ENCODE results near the gene CREBBP.

The CREBBP gene

GRCh38 chr16:3825103-3825502 is 55.4 kb downstream of the CREBBP start:
- no peak for DNase-seq (ENCODE audit: low read depth in 2 of 2)

GRCh38 chr16:3824121-3824795 is 56.3 kb downstream of the CREBBP start:
- no peak for DNase-seq (ENCODE audit: low read depth in 2 of 2)

- DNase-seq (ENCODE audit: low read depth in 2 of 2) = no peak
Observed at GRCh38 chr16:3823427-3823826, 57.1 kb downstream of the CREBBP start.

- DNase-seq (ENCODE audit: low read depth in 2 of 2) = no peak
Observed at GRCh38 chr16:3822366-3823045, 58.0 kb downstream of the CREBBP start.

GRCh38 chr16:3821184-3821583 is 59.3 kb downstream of the CREBBP start:
- no peak for DNase-seq (ENCODE audit: low read depth in 2 of 2)

GRCh38 chr16:3819746-3820724 is 60.5 kb downstream of the CREBBP start:
- DNase-seq (ENCODE audit: low read depth in 2 of 2) = no peak

- DNase-seq (ENCODE audit: low read depth in 2 of 2) = no peak
Observed at GRCh38 chr16:3819175-3819527, 61.4 kb downstream of the CREBBP start.

- DNase-seq (ENCODE audit: low read depth in 2 of 2) = no peak
Observed at GRCh38 chr16:3816326-3816725, 64.2 kb downstream of the CREBBP start.

- no peak for DNase-seq (ENCODE audit: low read depth in 2 of 2)
Observed at GRCh38 chr16:3814755-3815154, 65.8 kb downstream of the CREBBP start.

- DNase-seq (ENCODE audit: low read depth in 2 of 2) = no peak
Observed at GRCh38 chr16:3812469-3813172, 67.9 kb downstream of the CREBBP start.

- DNase-seq (ENCODE audit: low read depth in 2 of 2) = no peak
Observed at GRCh38 chr16:3810818-3811217, 69.7 kb downstream of the CREBBP start.

GRCh38 chr16:3810198-3810664 is 70.3 kb downstream of the CREBBP start:
- no peak for DNase-seq (ENCODE audit: low read depth in 2 of 2)

- no peak for DNase-seq (ENCODE audit: low read depth in 2 of 2)
Observed at GRCh38 chr16:3808308-3809063, 72.0 kb downstream of the CREBBP start.

- DNase-seq (ENCODE audit: low read depth in 2 of 2) = no peak
Observed at GRCh38 chr16:3807425-3808123, 72.9 kb downstream of the CREBBP start.

GRCh38 chr16:3804426-3805016 is 76.0 kb downstream of the CREBBP start:
- no peak for DNase-seq (ENCODE audit: low read depth in 2 of 2)

- no peak for DNase-seq (ENCODE audit: low read depth in 2 of 2)
Observed at GRCh38 chr16:3800477-3801270, 79.8 kb downstream of the CREBBP start.

GRCh38 chr16:3800019-3800418 is 80.5 kb downstream of the CREBBP start:
- no peak for DNase-seq (ENCODE audit: low read depth in 2 of 2)

- no peak for DNase-seq (ENCODE audit: low read depth in 2 of 2)
Observed at GRCh38 chr16:3799354-3799753, 81.2 kb downstream of the CREBBP start.

- no peak for DNase-seq (ENCODE audit: low read depth in 2 of 2)
Observed at GRCh38 chr16:3798838-3799237, 81.7 kb downstream of the CREBBP start.
